ENCODE data around the gene EXOSC7. TPM values are rescaled to one million over a fixed set of nuclear protein-coding genes. Genes with fewer than 3 reads are reported as not detected.

The EXOSC7 gene
- total RNA-seq, 2 donors from 2014 or later: 43.3 to 45.9 TPM

DNA sequence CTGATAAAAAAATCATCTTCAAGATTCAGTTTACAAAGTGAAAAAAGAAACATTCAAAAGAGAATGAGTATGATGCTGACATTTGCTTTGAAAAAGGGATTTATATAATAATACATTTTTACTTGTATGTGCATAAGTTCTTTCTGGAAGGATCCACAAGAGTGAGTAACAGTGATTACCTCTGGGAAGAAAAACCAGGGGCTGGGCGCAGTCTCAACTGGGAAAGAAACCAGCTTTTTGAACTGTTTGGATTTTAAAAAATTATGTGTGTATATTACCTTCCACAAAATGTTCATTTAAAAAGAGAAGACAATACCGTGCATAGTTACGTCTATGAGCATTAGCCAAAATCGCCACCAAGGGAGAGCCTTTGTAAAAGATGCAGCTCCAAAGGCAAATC, 51.4 kb downstream of the EXOSC7 start:
- Histone ChIP-seq H3K27me3 (replicated peaks; ENCODE audit: insufficient read depth) (no peaks in the 10 kb centered on the region), H3K4me3 (peak overlapping the region; percentile 59), H3K4me1 (ENCODE audit: control insufficient read depth in 1 of 2, low read depth in 2 of 2) (peaks cover 27 to 63% of the 10 kb centered on the region in 2 donors), H3K36me3 (no peaks in the 10 kb centered on the region), H3K27ac (peak overlapping the region in 1 of 2 donors; percentile 42), H3K9me3 (no peaks in the 10 kb centered on the region)
- ATAC-seq (ENCODE audit: insufficient number of reproducible peaks, low FRiP score, low read depth) (no peak), DNase-seq (ENCODE audit: low spot score) (no peak)
- TF ChIP-seq, protein P1, sequence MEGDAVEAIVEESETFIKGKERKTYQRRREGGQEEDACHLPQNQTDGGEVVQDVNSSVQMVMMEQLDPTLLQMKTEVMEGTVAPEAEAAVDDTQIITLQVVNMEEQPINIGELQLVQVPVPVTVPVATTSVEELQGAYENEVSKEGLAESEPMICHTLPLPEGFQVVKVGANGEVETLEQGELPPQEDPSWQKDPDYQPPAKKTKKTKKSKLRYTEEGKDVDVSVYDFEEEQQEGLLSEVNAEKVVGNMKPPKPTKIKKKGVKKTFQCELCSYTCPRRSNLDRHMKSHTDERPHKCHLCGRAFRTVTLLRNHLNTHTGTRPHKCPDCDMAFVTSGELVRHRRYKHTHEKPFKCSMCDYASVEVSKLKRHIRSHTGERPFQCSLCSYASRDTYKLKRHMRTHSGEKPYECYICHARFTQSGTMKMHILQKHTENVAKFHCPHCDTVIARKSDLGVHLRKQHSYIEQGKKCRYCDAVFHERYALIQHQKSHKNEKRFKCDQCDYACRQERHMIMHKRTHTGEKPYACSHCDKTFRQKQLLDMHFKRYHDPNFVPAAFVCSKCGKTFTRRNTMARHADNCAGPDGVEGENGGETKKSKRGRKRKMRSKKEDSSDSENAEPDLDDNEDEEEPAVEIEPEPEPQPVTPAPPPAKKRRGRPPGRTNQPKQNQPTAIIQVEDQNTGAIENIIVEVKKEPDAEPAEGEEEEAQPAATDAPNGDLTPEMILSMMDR (IDR thresholded peaks at IDR 0.05): no peak

GRCh38 chr3:45029216-45029615, 53.2 kb downstream of the EXOSC7 start:
- no peak for ATAC-seq (ENCODE audit: insufficient number of reproducible peaks, low FRiP score, low read depth)
- H3K4me1 ChIP-seq (ENCODE audit: control insufficient read depth in 1 of 2, low read depth in 2 of 2): peaks cover 27 to 59% of the 10 kb centered on the region in 2 donors
- no peaks in the 10 kb centered on the region for H3K27me3 ChIP-seq (replicated peaks; ENCODE audit: insufficient read depth)
- H3K4me3 ChIP-seq: no peak overlapping the region
- no peak for DNase-seq (ENCODE audit: low spot score)
- H3K9me3 ChIP-seq: no peaks in the 10 kb centered on the region
- H3K27ac ChIP-seq: no peak overlapping the region
- no peaks in the 10 kb centered on the region for H3K36me3 ChIP-seq
- TF ChIP-seq, protein P1 (IDR thresholded peaks at IDR 0.05): no peak

- Histone ChIP-seq H3K36me3 (no peaks in the 10 kb centered on the region), H3K4me3 (no peak overlapping the region), H3K4me1 (ENCODE audit: control insufficient read depth in 1 of 2, low read depth in 2 of 2) (peaks cover 23 to 57% of the 10 kb centered on the region in 2 donors), H3K9me3 (no peaks in the 10 kb centered on the region), H3K27ac (no peak overlapping the region), H3K27me3 (replicated peaks; ENCODE audit: insufficient read depth) (no peaks in the 10 kb centered on the region)
- DNase-seq (ENCODE audit: low spot score) (no peak), ATAC-seq (ENCODE audit: insufficient number of reproducible peaks, low FRiP score, low read depth) (no peak)
- TF ChIP-seq, protein P1 (IDR thresholded peaks at IDR 0.05): no peak
These were observed 53.6 kb downstream of the EXOSC7 start for GRCh38 chr3:45029661-45030060.

- peaks cover 10 to 57% of the 10 kb centered on the region in 2 donors for H3K4me1 ChIP-seq (ENCODE audit: control insufficient read depth in 1 of 2, low read depth in 2 of 2)
- no peaks in the 10 kb centered on the region for H3K27me3 ChIP-seq (replicated peaks; ENCODE audit: insufficient read depth)
- no peak for ATAC-seq (ENCODE audit: insufficient number of reproducible peaks, low FRiP score, low read depth)
These were observed 55.5 kb downstream of the EXOSC7 start for GRCh38 chr3:45031531-45031930.

GRCh38 chr3:45032113-45032512, 56.1 kb downstream of the EXOSC7 start:
- no peak for ATAC-seq (ENCODE audit: insufficient number of reproducible peaks, low FRiP score, low read depth)
- TF ChIP-seq, protein P1 (IDR thresholded peaks at IDR 0.05): no peak
- Histone ChIP-seq H3K9me3 (no peaks in the 10 kb centered on the region), H3K27ac (no peak overlapping the region), H3K36me3 (no peaks in the 10 kb centered on the region), H3K4me3 (no peak overlapping the region), H3K4me1 (ENCODE audit: control insufficient read depth in 1 of 2, low read depth in 2 of 2) (peaks cover 5 to 57% of the 10 kb centered on the region in 2 donors), H3K27me3 (replicated peaks; ENCODE audit: insufficient read depth) (no peaks in the 10 kb centered on the region)
- DNase-seq (ENCODE audit: low spot score): no peak

More at GRCh38 chr3:45031531-45031930, 55.5 kb downstream of the EXOSC7 start:
- DNase-seq (ENCODE audit: low spot score): no peak
- H3K9me3 ChIP-seq: no peaks in the 10 kb centered on the region
- H3K36me3 ChIP-seq: no peaks in the 10 kb centered on the region
- no peak overlapping the region for H3K27ac ChIP-seq
- TF ChIP-seq, protein P1 (IDR thresholded peaks at IDR 0.05): no peak
- no peak overlapping the region for H3K4me3 ChIP-seq

All from thoracic aorta (tissue), 2 donors.